GM21786 (cell line): ENCODE results near the gene PCDHB3.
"Not testable (repeated sequence)": the region's sequence is repeated elsewhere in the genome, so short reads cannot be mapped to it uniquely, and the experiment has no call there.

Experiments
- ATAC-seq: cut with Tn5 transposase; IDR thresholded peaks from one replicate; pipeline ENCODE4 v1.9.1; 2021; ENCODE audit not compliant: unreplicated experiment

PCDHB3 gene

GRCh38 chr5:141100243-141100805 lies at the start of gene PCDHB3:
TSS of gene PCDHB3 (plus strand) at chr5:141100473. CDS start at chr5:141100650, 177 bp downstream.
- no peak for ATAC-seq

- no peak for ATAC-seq
Measured at GRCh38 chr5:141050622-141051520, 49.4 kb upstream of the PCDHB3 start, which contains the start of gene PCDHB1. TSS of gene PCDHB1 (plus strand) at chr5:141051374. CDS start at chr5:141051471, 97 bp downstream.

- ATAC-seq: no peak
Measured at GRCh38 chr5:141051521-141051866, 48.8 kb upstream of the PCDHB3 start.

GRCh38 chr5:141077826-141078225 lies 22.4 kb upstream of the PCDHB3 start:
- ATAC-seq: no peak

- ATAC-seq: no peak
Measured at GRCh38 chr5:141082228-141082627, 18.0 kb upstream of the PCDHB3 start.

GRCh38 chr5:141084487-141084989 lies 15.7 kb upstream of the PCDHB3 start:
- ATAC-seq: no peak

- ATAC-seq: no peak
Measured at GRCh38 chr5:141094481-141095262, 5.6 kb upstream of the PCDHB3 start, which contains the start of gene PCDHB2. TSS of gene PCDHB2 (plus strand) at chr5:141094615. CDS start at chr5:141094791, 176 bp downstream.

- no peak for ATAC-seq
Measured at GRCh38 chr5:141095263-141095641, 5.0 kb upstream of the PCDHB3 start.

- ATAC-seq: not testable (repeated sequence)
Measured at GRCh38 chr5:141096181-141096580, 4.1 kb upstream of the PCDHB3 start.

GRCh38 chr5:141096586-141096985 lies 3.7 kb upstream of the PCDHB3 start:
- ATAC-seq: not testable (repeated sequence)

- no peak for ATAC-seq
Measured at GRCh38 chr5:141101059-141101458, 786 bp downstream of the PCDHB3 start.

GRCh38 chr5:141102070-141102469 lies 1.8 kb downstream of the PCDHB3 start:
- not testable (repeated sequence) for ATAC-seq

GRCh38 chr5:141102471-141102870 lies 2.2 kb downstream of the PCDHB3 start:
- not testable (repeated sequence) for ATAC-seq

GRCh38 chr5:141105350-141105749 lies 5.1 kb downstream of the PCDHB3 start:
- ATAC-seq: no peak

- ATAC-seq: no peak
Measured at GRCh38 chr5:141119250-141119649, 19.0 kb downstream of the PCDHB3 start.

- ATAC-seq: no peak
Measured at GRCh38 chr5:141121563-141121962, 21.3 kb downstream of the PCDHB3 start, which contains the start of gene PCDHB4. TSS of gene PCDHB4 (plus strand) at chr5:141121818. CDS start at chr5:141121999, 181 bp downstream.

- no peak for ATAC-seq
Measured at GRCh38 chr5:141121985-141122384, 21.7 kb downstream of the PCDHB3 start.

GRCh38 chr5:141123396-141124135 lies 23.3 kb downstream of the PCDHB3 start:
- not testable (repeated sequence) for ATAC-seq

GRCh38 chr5:141127305-141127704 lies 27.0 kb downstream of the PCDHB3 start:
- no peak for ATAC-seq

- ATAC-seq: no peak
Measured at GRCh38 chr5:141135030-141135717, 34.9 kb downstream of the PCDHB3 start, which contains the start of gene PCDHB5. TSS of gene PCDHB5 (plus strand) at chr5:141135206. CDS start at chr5:141135435, 229 bp downstream.
